SH-SY5Y (cell line): ENCODE data around the gene ADCY2.

Experiments used
- GATA2 ChIP-seq: IDR thresholded peaks from 2 replicates; pipeline ENCODE4 v1.6.1; 2011; ENCODE audit warnings: mild to moderate bottlenecking, low read depth, low read length
- GATA3 ChIP-seq: IDR thresholded peaks from 2 replicates; pipeline ENCODE4 v1.6.1; 2011; ENCODE audit warnings: low read depth, mild to moderate bottlenecking, low read length, moderate library complexity

DNA sequence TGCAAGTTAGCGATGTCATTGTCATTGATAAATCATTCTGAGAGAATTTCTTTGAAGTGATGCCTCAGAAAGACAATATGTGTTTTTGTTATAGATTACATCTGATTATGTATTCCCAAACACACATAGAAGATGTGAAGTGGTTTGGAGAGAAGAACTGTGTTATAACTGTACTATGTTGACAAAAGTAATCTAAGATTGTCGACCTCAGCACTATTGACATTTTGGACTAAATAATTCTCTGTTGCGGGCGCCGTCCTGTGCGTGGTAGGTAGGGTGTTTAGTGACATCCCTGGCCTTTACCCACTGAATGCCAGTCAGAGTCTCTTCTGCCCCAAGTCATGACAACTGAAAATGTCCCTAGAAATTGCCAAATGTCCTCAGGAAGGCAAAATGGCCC lies 377.2 kb downstream of the ADCY2 start:
- no peak for TF ChIP-seq GATA2
- no peak for TF ChIP-seq GATA3
